Ovary (tissue), 3 donors: ENCODE results near the gene GALK1.

Experiments used
- POLR2A ChIP-seq: fragments of 450-650 bp; IDR thresholded peaks from one replicate; pipeline ENCODE4 v1.6.1; 2017; ENCODE audit warnings: antibody characterized with exemption, mild to moderate bottlenecking, moderate library complexity
- TF ChIP-seq, protein P1 (sequence below), 3 donors: fragments of 450-650 bp in 2 of 3; fragments of 200-600 bp in 1 of 3; IDR thresholded peaks; one replicate each; pipeline versions ENCODE4 v1.5.1 to v1.8.0; 2016 to 2022; ENCODE audit warnings: antibody characterized with exemption in 3 of 3, mild to moderate bottlenecking in 1 of 3
- donor health status: DM: no; HTN: no; CAD: no.

DNA sequence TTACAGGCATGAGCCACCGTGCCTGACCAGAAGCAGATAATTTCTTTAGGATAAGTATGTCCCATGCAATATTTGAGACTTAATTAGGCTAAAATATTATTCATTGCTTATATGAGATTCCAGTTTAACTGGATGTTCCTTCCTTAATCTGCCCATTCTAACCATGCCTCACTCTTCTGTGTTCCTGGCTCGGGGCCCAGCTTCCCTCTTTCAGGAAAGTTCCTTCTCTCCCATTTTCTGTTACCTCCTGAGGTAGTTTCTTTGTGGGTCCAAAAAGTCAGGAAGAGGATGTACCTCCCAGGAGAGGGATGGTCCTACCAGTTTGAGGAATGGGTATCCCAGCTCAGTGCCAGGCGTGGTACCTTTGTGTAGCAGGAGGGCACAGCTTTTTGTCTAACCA lies 42.9 kb upstream of the GALK1 start:
- TF ChIP-seq, protein P1, sequence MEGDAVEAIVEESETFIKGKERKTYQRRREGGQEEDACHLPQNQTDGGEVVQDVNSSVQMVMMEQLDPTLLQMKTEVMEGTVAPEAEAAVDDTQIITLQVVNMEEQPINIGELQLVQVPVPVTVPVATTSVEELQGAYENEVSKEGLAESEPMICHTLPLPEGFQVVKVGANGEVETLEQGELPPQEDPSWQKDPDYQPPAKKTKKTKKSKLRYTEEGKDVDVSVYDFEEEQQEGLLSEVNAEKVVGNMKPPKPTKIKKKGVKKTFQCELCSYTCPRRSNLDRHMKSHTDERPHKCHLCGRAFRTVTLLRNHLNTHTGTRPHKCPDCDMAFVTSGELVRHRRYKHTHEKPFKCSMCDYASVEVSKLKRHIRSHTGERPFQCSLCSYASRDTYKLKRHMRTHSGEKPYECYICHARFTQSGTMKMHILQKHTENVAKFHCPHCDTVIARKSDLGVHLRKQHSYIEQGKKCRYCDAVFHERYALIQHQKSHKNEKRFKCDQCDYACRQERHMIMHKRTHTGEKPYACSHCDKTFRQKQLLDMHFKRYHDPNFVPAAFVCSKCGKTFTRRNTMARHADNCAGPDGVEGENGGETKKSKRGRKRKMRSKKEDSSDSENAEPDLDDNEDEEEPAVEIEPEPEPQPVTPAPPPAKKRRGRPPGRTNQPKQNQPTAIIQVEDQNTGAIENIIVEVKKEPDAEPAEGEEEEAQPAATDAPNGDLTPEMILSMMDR (IDR thresholded peaks at IDR 0.05) = no peak
- TF ChIP-seq POLR2A = no peak
